Fibroblast of lung (primary cell): ENCODE measurements around the gene TMEM131. TPM values are rescaled to one million over a fixed set of nuclear protein-coding genes. Genes with fewer than 3 reads are reported as not detected.
A peak's percentile ranks its signal among the peaks of the same experiment; 100 is the strongest.

Source experiments
- DNase-seq, 2 donors: peaks; one replicate each; pipeline versions ENCODE4 v3.0.0 to v3.0.0-alpha.2; 2010; ENCODE audit warnings: low read depth in 2 of 2
- H2AFZ ChIP-seq: 2 replicates; pipeline ENCODE4 v1.5.1; 2012; ENCODE audit warnings: low read length, control low read depth, inconsistent platforms
- H3K27ac ChIP-seq: 2 replicates; pipeline ENCODE4 v1.5.1; 2011; ENCODE audit warnings: low read length, control low read depth; ENCODE audit not compliant: insufficient read depth
- H3K27me3 ChIP-seq: 2 replicates; pipeline ENCODE4 v1.5.1; 2011; ENCODE audit warnings: mild to moderate bottlenecking, low read length; ENCODE audit not compliant: control insufficient read depth, insufficient read depth
- H3K36me3 ChIP-seq: 2 replicates; pipeline ENCODE4 v1.5.1; 2011; ENCODE audit warnings: low read length; ENCODE audit not compliant: control insufficient read depth, insufficient read depth
- H3K4me1 ChIP-seq: 2 replicates; pipeline ENCODE4 v1.5.1; 2011; ENCODE audit warnings: low read length; ENCODE audit not compliant: control insufficient read depth, insufficient read depth; ENCODE audit errors: extremely low read depth
- H3K4me2 ChIP-seq: 2 replicates; pipeline ENCODE4 v1.5.1; 2011; ENCODE audit warnings: low read length, control low read depth; ENCODE audit not compliant: insufficient read depth; ENCODE audit errors: extremely low read depth
- H3K4me3 ChIP-seq, 4 experiments: fragments of 200-600 bp in 1 of 4; sonication (generic) in 1 of 4; replicated peaks in 1 of 4; 2 replicates each; pipeline ENCODE4 v1.5.1; 2011 to 2016; ENCODE audit warnings: low read length in 4 of 4, low read depth in 3 of 4, mild to moderate bottlenecking in 3 of 4, control low read depth in 2 of 4, inconsistent platforms in 1 of 4, mixed read lengths in 1 of 4; ENCODE audit not compliant: insufficient read depth in 1 of 4; ENCODE audit errors: control extremely low read depth in 1 of 4
- H3K79me2 ChIP-seq: 2 replicates; pipeline ENCODE4 v1.5.1; 2012; ENCODE audit warnings: mild to moderate bottlenecking, low read length, inconsistent platforms; ENCODE audit not compliant: control insufficient read depth, insufficient read depth
- H3K9ac ChIP-seq: 2 replicates; pipeline ENCODE4 v1.5.1; 2011; ENCODE audit warnings: mild to moderate bottlenecking, low read length, control low read depth; ENCODE audit not compliant: insufficient read depth
- H3K9me3 ChIP-seq: 2 replicates; pipeline ENCODE4 v1.5.1; 2012; ENCODE audit warnings: low read depth, low read length; ENCODE audit not compliant: control insufficient read depth, insufficient read depth
- H4K20me1 ChIP-seq: 2 replicates; pipeline ENCODE4 v1.5.1; 2011; ENCODE audit warnings: low read length; ENCODE audit not compliant: control insufficient read depth, insufficient read depth; ENCODE audit errors: extremely low read depth
- CTCF ChIP-seq, 2 donors: IDR thresholded peaks in 1 of 2; conservative IDR thresholded peaks in 1 of 2; 1 replicate in 1 of 2; 2 replicates in 1 of 2; pipeline ENCODE4 v1.5.1; 2011 to 2012; ENCODE audit warnings: low read length in 2 of 2, control low read depth in 1 of 2, inconsistent platforms in 1 of 2, low read depth in 1 of 2, mild to moderate bottlenecking in 1 of 2
- EZH2 ChIP-seq: IDR thresholded peaks from 2 replicates; pipeline ENCODE4 v1.5.1; 2012; ENCODE audit warnings: low read length, control low read depth, mild to moderate bottlenecking; ENCODE audit errors: missing control alignments
- polyA plus RNA-seq, 2 donors: library from polyadenylated mRNA; depleted of rRNA in 1 of 2; stranded (reverse) in 1 of 2; unstranded in 1 of 2; fragments of >200 nt; gene quantifications; 2 replicates each; pipeline ENCODE4 v1.2.1, GENCODE V29; 2011 to 2012; ENCODE audit warnings: missing spikeins in 1 of 2
- total RNA-seq: library from RNA; depleted of rRNA; stranded (reverse); fragments of >200 nt; gene quantifications from 2 replicates; pipeline ENCODE4 v1.2.1, GENCODE V29; 2014

Gene TMEM131
- total and polyA plus RNA-seq, 2 donors (not counting 1 experiment from before 2014, with no cell fraction given) = 18.1 to 32.4 TPM

GRCh38 chr2:97816411-97816810 is 179.3 kb downstream of the TMEM131 start:
- Histone ChIP-seq H3K4me3 (no peak overlapping the region), H3K4me1 (no peaks in the 10 kb centered on the region), H3K4me2 (no peak overlapping the region), H3K79me2 (no peaks in the 10 kb centered on the region), H3K9me3 (no peaks in the 10 kb centered on the region), H3K27me3 (no peaks in the 10 kb centered on the region), H3K36me3 (no peaks in the 10 kb centered on the region), H3K27ac (no peak overlapping the region), H2AFZ (no peak overlapping the region), H3K9ac (no peak overlapping the region), H4K20me1 (no peaks in the 10 kb centered on the region)
- TF ChIP-seq EZH2 (no peak), CTCF (conservative IDR thresholded peaks at IDR 0.05 in 1 of 2, IDR thresholded peaks at IDR 0.05 in 1 of 2; ENCODE audit: low read depth in 1 of 2, low read length in 2 of 2) (no peak)
- DNase-seq = no peak

DNA sequence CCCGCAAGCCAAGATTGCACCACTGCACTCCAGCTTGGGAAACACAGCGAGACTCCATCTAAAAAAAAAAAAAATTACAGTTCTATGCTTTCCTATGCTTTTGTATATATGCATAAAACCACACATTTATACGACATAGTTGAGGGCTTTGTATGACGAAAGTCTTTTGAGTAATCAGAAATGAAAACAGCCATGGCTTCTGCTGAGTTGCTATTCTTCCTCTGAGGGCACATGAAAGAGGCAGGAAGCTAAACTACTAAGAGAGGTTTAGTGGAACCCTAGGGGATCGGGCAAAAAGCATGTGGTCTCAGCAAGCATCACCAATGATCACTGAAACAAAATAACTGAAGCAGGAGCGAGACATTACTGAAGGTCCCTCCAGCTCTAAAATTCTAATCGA is 182.8 kb downstream of the TMEM131 start:
- TF ChIP-seq CTCF (conservative IDR thresholded peaks at IDR 0.05 in 1 of 2, IDR thresholded peaks at IDR 0.05 in 1 of 2; ENCODE audit: low read depth in 1 of 2, low read length in 2 of 2) = no peak
- TF ChIP-seq EZH2 = no peak
- Histone ChIP-seq H4K20me1 (no peaks in the 10 kb centered on the region), H3K27me3 (no peaks in the 10 kb centered on the region), H3K9me3 (no peaks in the 10 kb centered on the region), H3K79me2 (no peaks in the 10 kb centered on the region), H3K9ac (no peak overlapping the region), H3K4me2 (no peak overlapping the region), H3K36me3 (peaks cover 5% of the 10 kb centered on the region), H3K4me1 (no peaks in the 10 kb centered on the region), H3K4me3 (no peak overlapping the region), H3K27ac (no peak overlapping the region), H2AFZ (no peak overlapping the region)
- peak in 1 of 2 donors; percentile 20 for DNase-seq

- Histone ChIP-seq H3K9me3 (no peaks in the 10 kb centered on the region), H3K79me2 (no peaks in the 10 kb centered on the region), H3K4me3 (no peak overlapping the region), H2AFZ (no peak overlapping the region), H3K9ac (no peak overlapping the region), H3K4me2 (no peak overlapping the region), H3K27ac (no peak overlapping the region), H3K36me3 (peaks cover 5% of the 10 kb centered on the region), H3K27me3 (no peaks in the 10 kb centered on the region), H3K4me1 (no peaks in the 10 kb centered on the region), H4K20me1 (no peaks in the 10 kb centered on the region)
- TF ChIP-seq EZH2 (no peak), CTCF (conservative IDR thresholded peaks at IDR 0.05 in 1 of 2, IDR thresholded peaks at IDR 0.05 in 1 of 2; ENCODE audit: low read depth in 1 of 2, low read length in 2 of 2) (no peak)
- peak in 1 of 2 donors; percentile 4 for DNase-seq
Observed at GRCh38 chr2:97808816-97809215, 186.9 kb downstream of the TMEM131 start.
